Nephron (organoid): ENCODE measurements around the gene BBX.
A peak's percentile ranks its signal among the peaks of the same experiment; 100 is the strongest.

Experiments used
- H3K27ac Mint-ChIP-seq, 3 experiments: 2 replicates each; pipeline ENCODE4 v1.8.0; 2020; ENCODE audit warnings: mixed read lengths in 3 of 3, mild to moderate bottlenecking in 2 of 3, moderate library complexity in 1 of 3
- H3K27me3 Mint-ChIP-seq: 2 replicates; pipeline ENCODE4 v1.8.0; 2021; ENCODE audit warnings: low read depth, mild to moderate bottlenecking, moderate library complexity, mixed read lengths
- H3K36me3 Mint-ChIP-seq: 2 replicates; pipeline ENCODE4 v1.8.0; 2020; ENCODE audit warnings: low read depth, mixed read lengths
- H3K4me1 Mint-ChIP-seq: 2 replicates; pipeline ENCODE4 v1.8.0; 2020; ENCODE audit warnings: mixed read lengths
- H3K4me3 Mint-ChIP-seq, 3 experiments: 2 replicates each; pipeline ENCODE4 v1.8.0; 2020; ENCODE audit warnings: mild to moderate bottlenecking in 3 of 3, mixed read lengths in 3 of 3, moderate library complexity in 2 of 3
- H3K9me3 Mint-ChIP-seq: 2 replicates; pipeline ENCODE4 v1.8.0; 2020; ENCODE audit warnings: mixed read lengths
- TF ChIP-seq, protein P1 (sequence below), 3 experiments: fragments of 200-600 bp; sonication (generic); IDR thresholded peaks; one replicate each; pipeline ENCODE4 v1.5.0; 2021; ENCODE audit warnings: antibody characterized with exemption in 3 of 3; ENCODE audit not compliant: unreplicated experiment in 3 of 3

The BBX gene

DNA sequence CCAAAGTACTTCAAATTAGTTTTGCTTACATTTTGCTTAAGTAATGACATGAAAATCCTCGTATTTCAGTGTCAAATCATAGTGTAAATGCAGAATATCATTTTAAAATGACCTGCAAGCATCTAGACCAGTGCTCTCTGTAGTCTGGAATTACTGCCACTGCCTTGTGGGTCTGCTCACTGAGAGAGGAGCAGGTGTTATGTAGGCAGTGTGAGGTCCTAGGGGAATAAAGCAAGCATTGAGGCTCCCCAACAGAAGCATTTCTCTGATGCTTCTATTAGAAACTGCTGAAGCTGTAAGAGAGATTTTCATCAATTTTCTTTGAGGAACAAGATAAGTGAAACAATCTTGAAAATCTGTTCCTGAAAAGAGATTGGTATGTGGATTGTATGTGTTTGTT, 253.2 kb downstream of the BBX start:
- H3K9me3 Mint-ChIP-seq: no peaks in the 10 kb centered on the region
- no peak overlapping the region for H3K4me3 Mint-ChIP-seq
- peaks cover 11% of the 10 kb centered on the region for H3K4me1 Mint-ChIP-seq
- TF ChIP-seq, protein P1, sequence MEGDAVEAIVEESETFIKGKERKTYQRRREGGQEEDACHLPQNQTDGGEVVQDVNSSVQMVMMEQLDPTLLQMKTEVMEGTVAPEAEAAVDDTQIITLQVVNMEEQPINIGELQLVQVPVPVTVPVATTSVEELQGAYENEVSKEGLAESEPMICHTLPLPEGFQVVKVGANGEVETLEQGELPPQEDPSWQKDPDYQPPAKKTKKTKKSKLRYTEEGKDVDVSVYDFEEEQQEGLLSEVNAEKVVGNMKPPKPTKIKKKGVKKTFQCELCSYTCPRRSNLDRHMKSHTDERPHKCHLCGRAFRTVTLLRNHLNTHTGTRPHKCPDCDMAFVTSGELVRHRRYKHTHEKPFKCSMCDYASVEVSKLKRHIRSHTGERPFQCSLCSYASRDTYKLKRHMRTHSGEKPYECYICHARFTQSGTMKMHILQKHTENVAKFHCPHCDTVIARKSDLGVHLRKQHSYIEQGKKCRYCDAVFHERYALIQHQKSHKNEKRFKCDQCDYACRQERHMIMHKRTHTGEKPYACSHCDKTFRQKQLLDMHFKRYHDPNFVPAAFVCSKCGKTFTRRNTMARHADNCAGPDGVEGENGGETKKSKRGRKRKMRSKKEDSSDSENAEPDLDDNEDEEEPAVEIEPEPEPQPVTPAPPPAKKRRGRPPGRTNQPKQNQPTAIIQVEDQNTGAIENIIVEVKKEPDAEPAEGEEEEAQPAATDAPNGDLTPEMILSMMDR (IDR thresholded peaks at IDR 0.05; ENCODE audit: unreplicated experiment in 3 of 3): no peak
- H3K27ac Mint-ChIP-seq: peak overlapping the region in 1 of 3 experiments; percentile 44
- peaks cover 49% of the 10 kb centered on the region for H3K36me3 Mint-ChIP-seq
- no peaks in the 10 kb centered on the region for H3K27me3 Mint-ChIP-seq

- Mint-ChIP-seq H3K9me3 (peaks cover 12% of the 10 kb centered on the region), H3K27me3 (no peaks in the 10 kb centered on the region), H3K27ac (peak overlapping the region; percentile 2 to 32 (median 24)), H3K4me3 (no peak overlapping the region), H3K36me3 (peaks cover 71% of the 10 kb centered on the region), H3K4me1 (peaks cover 20% of the 10 kb centered on the region)
- TF ChIP-seq, protein P1 (IDR thresholded peaks at IDR 0.05; ENCODE audit: unreplicated experiment in 3 of 3): no peak
These were observed 258.5 kb downstream of the BBX start for GRCh38 chr3:107781253-107781652.

DNA sequence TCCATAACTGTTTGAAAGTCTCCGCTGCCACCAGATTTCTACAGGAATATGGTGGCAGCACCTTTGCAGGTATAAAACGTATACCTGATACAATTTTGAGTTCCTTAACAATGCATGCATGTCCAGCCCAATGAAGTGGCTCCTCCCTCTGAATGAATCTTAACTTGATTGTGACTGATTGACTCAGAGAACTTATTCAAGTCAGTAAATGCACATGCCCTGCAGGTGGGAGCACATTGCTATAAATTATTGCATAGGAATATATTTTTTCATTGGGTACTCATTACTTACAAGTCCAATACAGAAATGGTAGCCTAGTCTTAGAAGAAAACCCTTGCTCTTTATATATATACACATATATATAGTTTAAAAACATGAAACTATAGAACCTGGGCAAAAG, 259.3 kb downstream of the BBX start:
- no peaks in the 10 kb centered on the region for H3K27me3 Mint-ChIP-seq
- peaks cover 12% of the 10 kb centered on the region for H3K9me3 Mint-ChIP-seq
- TF ChIP-seq, protein P1 (IDR thresholded peaks at IDR 0.05; ENCODE audit: unreplicated experiment in 3 of 3): no peak
- peaks cover 75% of the 10 kb centered on the region for H3K36me3 Mint-ChIP-seq
- H3K27ac Mint-ChIP-seq: peak overlapping the region in 1 of 3 experiments; percentile 2
- H3K4me1 Mint-ChIP-seq: peaks cover 20% of the 10 kb centered on the region
- no peak overlapping the region for H3K4me3 Mint-ChIP-seq

GRCh38 chr3:107790612-107791011, 267.9 kb downstream of the BBX start:
- no peak overlapping the region for H3K27ac Mint-ChIP-seq
- TF ChIP-seq, protein P1 (IDR thresholded peaks at IDR 0.05; ENCODE audit: unreplicated experiment in 3 of 3): no peak
- peaks cover 6% of the 10 kb centered on the region for H3K9me3 Mint-ChIP-seq

DNA sequence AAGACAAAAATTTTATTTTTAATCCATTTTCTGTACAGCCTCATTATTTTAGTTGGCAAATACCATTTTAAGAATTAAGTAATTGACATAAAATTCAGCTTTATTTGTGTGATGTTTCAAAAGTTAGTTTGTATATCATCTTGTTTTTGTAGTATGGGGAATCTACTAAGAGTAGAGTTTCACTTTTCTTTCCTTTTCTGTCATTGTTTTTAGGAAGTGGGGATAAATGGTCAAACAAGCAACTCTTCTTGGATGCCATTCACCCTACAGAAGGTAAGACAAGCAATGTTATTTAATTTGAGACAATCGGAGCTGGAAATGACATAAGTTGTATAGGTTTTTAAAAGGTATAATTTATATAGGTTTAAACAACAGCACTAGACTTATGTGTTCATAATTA, 268.3 kb downstream of the BBX start:
- H3K9me3 Mint-ChIP-seq: peaks cover 5% of the 10 kb centered on the region
- H3K4me1 Mint-ChIP-seq: no peaks in the 10 kb centered on the region
- TF ChIP-seq, protein P1 (IDR thresholded peaks at IDR 0.05; ENCODE audit: unreplicated experiment in 3 of 3): no peak
- H3K36me3 Mint-ChIP-seq: peaks cover 85% of the 10 kb centered on the region
- H3K4me3 Mint-ChIP-seq: no peak overlapping the region
- peak overlapping the region in 1 of 3 experiments; percentile 39 for H3K27ac Mint-ChIP-seq
- H3K27me3 Mint-ChIP-seq: no peaks in the 10 kb centered on the region

More at GRCh38 chr3:107790612-107791011, 267.9 kb downstream of the BBX start:
- Mint-ChIP-seq H3K27me3 (no peaks in the 10 kb centered on the region), H3K4me3 (no peak overlapping the region), H3K4me1 (no peaks in the 10 kb centered on the region), H3K36me3 (peaks cover 87% of the 10 kb centered on the region)

- Mint-ChIP-seq H3K36me3 (peaks cover 84% of the 10 kb centered on the region), H3K27me3 (no peaks in the 10 kb centered on the region), H3K9me3 (peaks cover 5% of the 10 kb centered on the region), H3K4me1 (no peaks in the 10 kb centered on the region), H3K27ac (peak overlapping the region in 1 of 3 experiments; percentile 39), H3K4me3 (no peak overlapping the region)
- TF ChIP-seq, protein P1 (IDR thresholded peaks at IDR 0.05; ENCODE audit: unreplicated experiment in 3 of 3): no peak
These were observed 268.7 kb downstream of the BBX start for GRCh38 chr3:107791450-107791849.
